Activated T-helper 1 cell treated with anti-CD3 and anti-CD28 coated beads, Interleukin-2, amount 50 U/mL, for 16 hours (primary cell): ENCODE data around the gene OSBPL10.

Source experiments
- DNase-seq, 2 donors: peaks; one replicate each; pipeline ENCODE4 v3.0.0-alpha.2; 2020; ENCODE audit warnings: low read depth in 1 of 2, low spot score in 1 of 2

The OSBPL10 gene

GRCh38 chr3:31671976-31672375 is 309.1 kb downstream of the OSBPL10 start:
- DNase-seq: no peak

GRCh38 chr3:31671451-31671850 is 309.6 kb downstream of the OSBPL10 start:
- DNase-seq: no peak

- DNase-seq: no peak
Observed at GRCh38 chr3:31670722-31671121, 310.3 kb downstream of the OSBPL10 start.

- DNase-seq: no peak
Observed at GRCh38 chr3:31670136-31670535, 310.9 kb downstream of the OSBPL10 start.

GRCh38 chr3:31668242-31668641 is 312.8 kb downstream of the OSBPL10 start:
- DNase-seq: no peak

- no peak for DNase-seq
Observed at GRCh38 chr3:31667582-31667981, 313.5 kb downstream of the OSBPL10 start.

GRCh38 chr3:31664031-31664430 is 317.0 kb downstream of the OSBPL10 start:
- DNase-seq: no peak

GRCh38 chr3:31661993-31662670 is 318.9 kb downstream of the OSBPL10 start:
- no peak for DNase-seq

- DNase-seq: no peak
Observed at GRCh38 chr3:31661286-31661685, 319.8 kb downstream of the OSBPL10 start.

- no peak for DNase-seq
Observed at GRCh38 chr3:31659246-31659645, 321.8 kb downstream of the OSBPL10 start.

GRCh38 chr3:31654998-31655397 is 326.1 kb downstream of the OSBPL10 start:
- DNase-seq: no peak

- DNase-seq: no peak
Observed at GRCh38 chr3:31653464-31653863, 327.6 kb downstream of the OSBPL10 start.

GRCh38 chr3:31652296-31652695 is 328.8 kb downstream of the OSBPL10 start:
- no peak for DNase-seq

- DNase-seq: no peak
Observed at GRCh38 chr3:31648286-31648968, 332.6 kb downstream of the OSBPL10 start.

- DNase-seq: no peak
Observed at GRCh38 chr3:31645256-31645655, 335.8 kb downstream of the OSBPL10 start.

- no peak for DNase-seq
Observed at GRCh38 chr3:31639828-31640227, 341.2 kb downstream of the OSBPL10 start.

GRCh38 chr3:31636694-31637442 is 344.2 kb downstream of the OSBPL10 start:
- DNase-seq: no peak

GRCh38 chr3:31636049-31636448 is 345.0 kb downstream of the OSBPL10 start:
- DNase-seq: no peak

- no peak for DNase-seq
Observed at GRCh38 chr3:31635545-31635944, 345.5 kb downstream of the OSBPL10 start.

GRCh38 chr3:31634476-31634875 is 346.6 kb downstream of the OSBPL10 start:
- DNase-seq: no peak

- no peak for DNase-seq
Observed at GRCh38 chr3:31629054-31629453, 352.0 kb downstream of the OSBPL10 start.

- DNase-seq: no peak
Observed at GRCh38 chr3:31625358-31625757, 355.7 kb downstream of the OSBPL10 start.
